Astrocyte (in vitro differentiated cells and primary cell): ENCODE data around the gene PTK7. TPM values are rescaled to one million over a fixed set of nuclear protein-coding genes. Genes with fewer than 3 reads are reported as not detected.

Experiments used
- DNase-seq: peaks from one replicate; pipeline ENCODE4 v3.0.0-alpha.2; 2010; ENCODE audit warnings: low read depth
- FAIRE-seq: peaks from 2 replicates; lab custom pipeline; 2011; peaks lifted over from hg19 to GRCh38; lab: Jason Lieb, UNC
- H2AFZ ChIP-seq: 2 replicates; pipeline ENCODE4 v1.6.0; 2012; ENCODE audit warnings: low read depth, low read length, inconsistent platforms
- H3K27ac ChIP-seq: 2 replicates; pipeline ENCODE4 v1.5.1; 2011; ENCODE audit warnings: low read depth, low read length, inconsistent platforms
- H3K27me3 ChIP-seq: 2 replicates; pipeline ENCODE4 v1.6.0; 2011; ENCODE audit warnings: low read length, inconsistent platforms; ENCODE audit not compliant: insufficient read depth
- H3K36me3 ChIP-seq: 2 replicates; pipeline ENCODE4 v1.5.1; 2011; ENCODE audit warnings: low read length, inconsistent platforms; ENCODE audit not compliant: insufficient read depth
- H3K4me1 ChIP-seq: 2 replicates; pipeline ENCODE4 v1.5.1; 2011; ENCODE audit warnings: low read length, inconsistent platforms; ENCODE audit not compliant: insufficient read depth
- H3K4me2 ChIP-seq: 2 replicates; pipeline ENCODE4 v1.6.0; 2012; ENCODE audit warnings: low read length, inconsistent platforms
- H3K4me3 ChIP-seq: 2 replicates; pipeline ENCODE4 v1.5.1; 2011; ENCODE audit warnings: low read depth, mild to moderate bottlenecking, low read length, inconsistent platforms; ENCODE audit not compliant: insufficient read depth
- H3K79me2 ChIP-seq: 2 replicates; pipeline ENCODE4 v1.6.0; 2012; ENCODE audit warnings: mild to moderate bottlenecking, low read length, inconsistent platforms; ENCODE audit not compliant: insufficient read depth
- H3K9ac ChIP-seq: 2 replicates; pipeline ENCODE4 v1.6.0; 2012; ENCODE audit warnings: mild to moderate bottlenecking, low read length, inconsistent platforms
- H3K9me3 ChIP-seq: 2 replicates; pipeline ENCODE4 v1.5.1; 2012; ENCODE audit warnings: low read depth, mild to moderate bottlenecking, low read length, inconsistent platforms; ENCODE audit not compliant: insufficient read depth
- H4K20me1 ChIP-seq: 2 replicates; pipeline ENCODE4 v1.6.0; 2012; ENCODE audit warnings: low read length, inconsistent platforms; ENCODE audit not compliant: insufficient read depth
- H3K27ac Mint-ChIP-seq: one replicate; pipeline ENCODE4 v1.8.0; 2021; ENCODE audit warnings: mild to moderate bottlenecking, mixed read lengths; ENCODE audit not compliant: unreplicated experiment
- H3K27me3 Mint-ChIP-seq: one replicate; pipeline ENCODE4 v1.8.0; 2021; ENCODE audit warnings: low read depth, mixed read lengths; ENCODE audit not compliant: unreplicated experiment
- H3K36me3 Mint-ChIP-seq: one replicate; pipeline ENCODE4 v1.8.0; 2021; ENCODE audit warnings: low read depth, mixed read lengths; ENCODE audit not compliant: unreplicated experiment
- H3K4me1 Mint-ChIP-seq: one replicate; pipeline ENCODE4 v1.8.0; 2021; ENCODE audit warnings: low read depth, mixed read lengths; ENCODE audit not compliant: unreplicated experiment
- H3K4me3 Mint-ChIP-seq: one replicate; pipeline ENCODE4 v1.8.0; 2021; ENCODE audit warnings: mild to moderate bottlenecking, moderate library complexity, mixed read lengths; ENCODE audit not compliant: unreplicated experiment
- H3K9me3 Mint-ChIP-seq: one replicate; pipeline ENCODE4 v1.8.0; 2021; ENCODE audit warnings: mild to moderate bottlenecking, mixed read lengths; ENCODE audit not compliant: unreplicated experiment
- CTCF ChIP-seq: IDR thresholded peaks from 2 replicates; pipeline ENCODE4 v1.5.1; 2011; ENCODE audit warnings: low read depth, mild to moderate bottlenecking, inconsistent platforms, low read length, moderate library complexity; ENCODE audit not compliant: insufficient read depth
- EZH2 ChIP-seq: IDR thresholded peaks from 2 replicates; pipeline ENCODE4 v1.6.1; 2012; ENCODE audit warnings: mild to moderate bottlenecking, low read length, inconsistent platforms; ENCODE audit not compliant: insufficient read depth
- total RNA-seq: library from RNA; stranded (reverse); gene quantifications from 2 replicates; pipeline ENCODE4 v1.2.1, GENCODE V29; 2021

Gene PTK7
- total RNA-seq, 1 donor from 2014 or later = 506 TPM

- Mint-ChIP-seq H3K4me3 (peak overlapping the region; percentile 93), H3K36me3 (peaks cover 17% of the 10 kb centered on the region), H3K4me1 (peaks cover 25% of the 10 kb centered on the region), H3K27ac (peak overlapping the region; percentile 97), H3K27me3 (no peaks in the 10 kb centered on the region), H3K9me3 (peaks cover 3% of the 10 kb centered on the region)
- TF ChIP-seq CTCF (no peak), EZH2 (no peak)
- FAIRE-seq (no peak), DNase-seq (no peak)
- H3K9me3 ChIP-seq = no peaks in the 10 kb centered on the region
- H3K27me3 ChIP-seq = no peaks in the 10 kb centered on the region
- H3K9ac ChIP-seq = peak overlapping the region; percentile 93
- no peaks in the 10 kb centered on the region for H4K20me1 ChIP-seq
- H3K4me2 ChIP-seq = peak overlapping the region; percentile 91
- peak overlapping the region; percentile 64 for H3K4me3 ChIP-seq
- peaks cover 15% of the 10 kb centered on the region for H3K36me3 ChIP-seq
- H3K27ac ChIP-seq = no peak overlapping the region
- no peak overlapping the region for H2AFZ ChIP-seq
- peaks cover 26% of the 10 kb centered on the region for H3K4me1 ChIP-seq
- H3K79me2 ChIP-seq = peaks cover 36% of the 10 kb centered on the region
Observed at GRCh38 chr6:43052225-43052841, 23.8 kb upstream of the PTK7 start.

- peaks cover 26% of the 10 kb centered on the region for H3K4me1 ChIP-seq
- H3K79me2 ChIP-seq = peaks cover 41% of the 10 kb centered on the region
- peaks cover 15% of the 10 kb centered on the region for H3K36me3 ChIP-seq
- DNase-seq (peak; percentile 12), FAIRE-seq (no peak)
- peak overlapping the region; percentile 90 for H3K27ac ChIP-seq
- Mint-ChIP-seq H3K36me3 (peaks cover 17% of the 10 kb centered on the region), H3K4me3 (peak overlapping the region; percentile 93), H3K27me3 (no peaks in the 10 kb centered on the region), H3K27ac (peak overlapping the region; percentile 97), H3K9me3 (peaks cover 3% of the 10 kb centered on the region), H3K4me1 (peaks cover 25% of the 10 kb centered on the region)
- peak overlapping the region; percentile 61 for H2AFZ ChIP-seq
- H3K9ac ChIP-seq = peak overlapping the region; percentile 93
- H3K4me3 ChIP-seq = peak overlapping the region; percentile 64
- TF ChIP-seq CTCF (no peak), EZH2 (no peak)
- no peaks in the 10 kb centered on the region for H3K9me3 ChIP-seq
- H3K4me2 ChIP-seq = peak overlapping the region; percentile 91
- no peaks in the 10 kb centered on the region for H3K27me3 ChIP-seq
- no peaks in the 10 kb centered on the region for H4K20me1 ChIP-seq
Observed at GRCh38 chr6:43052842-43053544, 23.1 kb upstream of the PTK7 start.
